HG03060 (cell line): Measurements from ENCODE around the gene TRIM31.

Experiments used
- ATAC-seq: cut with Tn5 transposase; IDR thresholded peaks from one replicate; pipeline ENCODE4 v1.9.1; 2021; ENCODE audit warnings: low read depth, moderate number of reproducible peaks; ENCODE audit not compliant: unreplicated experiment

TRIM31 gene

DNA sequence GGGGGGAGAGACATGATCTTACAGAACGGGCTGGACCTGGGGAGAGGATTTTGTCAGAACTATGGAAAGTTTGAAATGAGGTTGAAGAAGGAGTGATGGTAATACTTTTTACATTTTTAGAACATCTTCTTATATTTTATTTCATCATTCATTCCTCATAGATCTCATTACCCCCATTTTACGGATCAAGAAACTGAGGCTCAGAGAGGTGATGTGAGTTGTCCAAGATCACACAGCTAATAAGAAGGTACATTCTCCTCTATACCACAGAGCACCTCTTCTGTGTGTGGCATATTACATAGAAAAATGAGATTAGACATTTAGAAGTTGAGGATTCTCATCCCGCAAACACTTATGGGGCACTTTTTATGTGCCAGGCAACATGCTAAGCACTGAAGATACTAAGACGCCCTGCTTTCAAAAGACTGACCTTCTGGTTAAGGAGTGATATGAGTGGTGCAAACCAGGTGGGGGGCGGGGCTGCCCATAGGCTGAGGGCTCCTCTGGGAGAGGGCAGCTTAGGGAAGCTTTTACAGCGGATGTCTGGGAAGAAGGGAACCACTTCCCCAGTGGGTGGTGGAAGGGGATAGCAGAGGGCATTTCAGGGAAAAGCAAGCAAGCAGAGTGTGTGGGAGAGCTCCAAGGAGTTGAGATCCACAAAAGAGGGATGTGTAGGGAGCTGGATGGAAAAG lies 19.9 kb downstream of the TRIM31 start:
- no peak for ATAC-seq

DNA sequence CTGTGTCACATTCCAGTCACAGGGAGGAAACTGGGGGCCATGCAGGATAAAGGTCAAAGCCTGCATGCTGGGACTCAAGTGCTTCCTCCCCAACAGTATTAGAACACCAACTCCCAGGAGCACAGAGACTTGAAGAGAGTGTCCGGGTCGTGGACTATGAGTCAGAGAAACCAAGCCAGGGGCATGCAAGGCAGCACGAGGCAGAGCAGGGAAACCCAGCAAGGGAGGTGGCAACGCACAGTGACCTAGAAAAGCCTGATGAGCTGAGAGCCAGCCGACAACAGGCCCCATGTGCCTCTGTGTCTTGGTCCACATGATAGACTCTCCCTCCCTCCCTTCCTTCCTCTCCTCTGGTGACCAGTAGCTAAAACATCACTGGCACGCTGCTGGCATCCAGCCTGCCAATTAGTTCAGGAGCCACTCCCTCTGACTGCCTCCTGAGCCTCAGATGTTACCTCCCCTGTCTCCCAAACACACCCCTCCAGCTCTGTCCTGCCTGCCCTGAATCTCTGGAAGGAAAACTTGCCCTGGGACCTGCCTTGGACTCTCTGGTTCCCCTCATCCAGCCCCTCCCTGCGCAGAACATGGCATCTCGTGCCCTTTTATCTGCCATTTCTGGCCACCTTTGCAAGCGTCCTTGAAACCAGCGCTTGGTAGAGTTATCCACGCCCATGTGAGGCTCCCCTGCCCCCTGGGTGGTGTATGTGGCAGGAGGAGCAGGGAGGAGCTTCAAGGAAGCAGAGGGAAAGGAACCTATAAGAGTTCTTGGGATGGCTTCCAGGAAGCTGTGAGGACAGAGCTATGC lies 21.1 kb downstream of the TRIM31 start:
- ATAC-seq = no peak

DNA sequence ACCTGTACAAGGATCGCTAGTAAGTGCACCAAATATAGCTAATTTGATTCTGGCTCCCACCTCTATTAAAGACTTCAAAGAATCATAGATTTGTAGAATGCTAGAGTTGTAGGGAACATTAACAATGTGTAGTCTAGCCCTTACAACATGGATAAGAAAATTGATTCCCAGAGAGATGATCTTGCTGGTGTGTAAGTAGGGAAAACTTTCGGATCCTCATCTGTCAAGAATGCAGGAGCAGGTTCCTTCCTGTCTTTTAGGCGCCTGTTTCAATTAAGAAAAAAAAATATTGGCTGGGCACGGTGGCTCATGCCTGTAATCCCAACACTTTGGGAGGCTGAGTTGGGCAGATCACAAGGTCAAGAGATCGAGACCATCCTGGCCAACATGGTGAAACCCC lies 25.0 kb downstream of the TRIM31 start:
- no peak for ATAC-seq

DNA sequence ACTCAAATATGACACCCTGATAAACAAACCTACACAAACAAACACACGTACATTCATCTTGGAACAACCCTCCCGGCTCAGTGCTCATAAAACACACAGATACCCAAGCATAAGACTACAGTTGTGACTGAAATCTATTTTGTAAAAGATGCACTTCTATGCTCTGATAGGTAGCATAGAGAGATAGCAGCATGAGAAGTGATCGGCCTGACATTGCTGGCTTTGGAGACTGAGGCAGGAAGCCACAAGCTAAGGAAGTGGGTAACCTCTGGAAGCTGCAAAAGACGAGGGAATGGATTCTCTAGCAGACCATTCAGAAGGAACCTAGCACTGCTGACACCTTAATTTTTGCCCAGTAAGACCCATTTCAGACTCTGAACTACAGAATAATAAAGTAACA lies 35.7 kb downstream of the TRIM31 start:
- ATAC-seq = no peak

DNA sequence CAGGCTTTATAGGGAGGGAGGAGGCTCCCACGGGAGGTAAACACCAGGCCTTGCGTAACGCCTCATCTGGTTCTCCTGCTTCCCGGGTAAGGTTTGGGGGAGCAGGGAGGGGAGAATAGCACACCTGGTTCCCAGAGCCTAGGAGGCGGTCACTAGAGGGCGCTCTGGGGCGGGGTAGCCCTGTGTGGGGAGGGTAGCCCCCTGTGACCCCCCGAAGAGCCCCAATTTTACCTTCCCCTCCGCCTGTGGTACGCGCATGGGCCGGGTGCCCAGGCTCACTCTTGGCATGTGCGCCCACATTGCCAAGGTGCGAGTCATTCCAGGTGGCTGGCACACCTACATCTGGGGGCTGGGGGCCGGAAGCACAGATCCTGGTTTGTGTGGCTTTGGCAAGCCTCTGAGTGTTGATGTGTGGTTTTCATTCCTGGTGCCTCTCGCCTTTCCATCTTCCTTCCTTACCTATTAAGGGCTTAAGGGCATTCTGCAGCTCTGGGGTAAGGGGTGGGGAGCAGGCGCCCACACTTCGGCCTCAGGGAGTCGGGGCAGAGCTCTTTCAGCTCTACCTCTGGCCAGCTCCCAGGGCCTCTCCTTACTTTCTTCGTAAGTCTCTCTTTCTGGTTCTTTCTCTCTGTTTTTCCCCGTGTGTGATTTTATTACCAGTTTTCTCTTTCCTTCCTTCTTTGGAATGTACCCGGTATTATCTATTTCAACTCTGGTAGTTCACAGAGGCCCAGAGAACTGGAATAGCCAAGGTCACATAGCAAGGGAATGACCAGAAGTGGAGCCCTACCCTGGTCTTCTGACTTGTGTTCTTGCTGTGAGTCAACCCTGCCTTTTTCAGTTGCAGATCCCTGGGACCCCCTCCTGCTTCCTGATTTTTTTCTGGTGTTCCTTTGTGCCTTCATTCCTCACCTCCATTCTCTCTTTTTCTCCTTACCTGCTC lies 36.8 kb downstream of the TRIM31 start:
- no peak for ATAC-seq

DNA sequence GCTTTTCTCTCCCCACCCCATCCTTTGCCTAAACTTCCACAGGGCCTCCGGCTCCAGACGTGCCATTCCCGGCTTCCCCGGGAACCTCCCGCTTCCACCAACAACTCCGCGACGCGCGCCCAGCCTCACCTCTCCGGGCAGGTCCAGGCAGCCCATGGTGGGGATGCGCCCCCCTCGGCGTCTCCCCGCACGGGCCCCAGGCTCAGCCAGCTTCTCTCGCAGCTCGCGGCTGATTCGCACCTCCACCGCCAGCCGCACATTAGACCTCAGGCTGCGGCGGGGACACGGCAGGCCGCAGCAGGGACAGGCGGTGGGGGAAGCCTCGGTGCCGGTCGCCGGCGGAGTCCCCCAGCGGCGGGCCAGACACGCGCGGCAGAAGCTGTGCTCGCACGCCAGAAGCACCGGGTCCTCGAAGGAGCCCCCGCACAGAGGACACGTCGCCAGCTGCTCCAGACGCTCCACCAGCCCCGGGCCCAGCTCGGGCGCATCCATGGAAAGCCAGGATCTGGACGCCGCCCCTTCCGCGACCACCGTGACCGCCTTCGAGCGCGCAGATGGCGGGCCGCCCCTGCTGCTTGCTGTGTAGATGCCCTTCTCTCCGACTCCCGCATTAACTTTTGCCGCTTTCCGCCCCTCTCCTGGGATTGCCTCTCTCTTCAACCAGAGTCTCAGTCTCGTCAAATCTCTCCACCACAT lies 37.6 kb downstream of the TRIM31 start, which contains the start of gene RNF39:
TSS of gene RNF39 (minus strand) at position 676 of the 696 bp plus-strand sequence. CDS start at position 492, 184 bp downstream.
- ATAC-seq = no peak

DNA sequence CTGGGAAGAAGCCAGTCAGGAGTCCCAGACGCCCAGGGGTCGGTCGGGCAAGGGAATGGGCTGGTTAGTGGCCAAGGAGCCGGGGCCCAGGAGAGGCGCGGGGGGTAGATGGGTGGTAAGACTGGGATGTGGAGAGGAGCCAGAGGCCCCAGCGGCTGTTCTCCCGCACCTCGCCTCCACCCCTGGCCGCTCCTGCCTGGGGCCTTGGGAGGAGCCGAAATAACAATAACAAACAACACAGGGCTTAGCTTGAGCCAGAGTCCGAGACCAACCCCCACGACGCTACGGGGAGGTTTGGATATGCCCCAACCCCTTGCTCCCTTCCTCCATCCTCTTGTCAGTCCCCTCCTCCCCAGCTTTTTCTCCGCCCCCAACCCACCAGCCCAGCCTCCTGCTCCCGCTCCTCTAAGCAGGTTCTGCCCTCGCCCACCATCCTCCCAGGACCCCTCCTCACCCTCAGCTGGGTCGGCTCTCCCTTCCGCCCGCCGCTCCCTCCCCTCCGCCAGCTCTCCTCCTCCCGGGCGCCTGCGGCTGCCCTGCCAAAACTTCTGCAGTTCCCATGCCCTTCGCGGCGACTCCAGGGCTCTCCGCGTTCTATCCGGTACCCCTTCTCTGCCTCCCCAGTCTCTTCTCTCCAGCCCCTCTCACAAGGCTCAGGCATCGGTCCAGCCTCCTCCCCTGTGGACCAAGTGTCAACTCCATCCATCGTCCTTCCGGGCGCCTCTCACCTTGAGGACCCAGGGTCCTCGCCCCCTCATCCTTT lies 38.4 kb downstream of the TRIM31 start:
- ATAC-seq = no peak

DNA sequence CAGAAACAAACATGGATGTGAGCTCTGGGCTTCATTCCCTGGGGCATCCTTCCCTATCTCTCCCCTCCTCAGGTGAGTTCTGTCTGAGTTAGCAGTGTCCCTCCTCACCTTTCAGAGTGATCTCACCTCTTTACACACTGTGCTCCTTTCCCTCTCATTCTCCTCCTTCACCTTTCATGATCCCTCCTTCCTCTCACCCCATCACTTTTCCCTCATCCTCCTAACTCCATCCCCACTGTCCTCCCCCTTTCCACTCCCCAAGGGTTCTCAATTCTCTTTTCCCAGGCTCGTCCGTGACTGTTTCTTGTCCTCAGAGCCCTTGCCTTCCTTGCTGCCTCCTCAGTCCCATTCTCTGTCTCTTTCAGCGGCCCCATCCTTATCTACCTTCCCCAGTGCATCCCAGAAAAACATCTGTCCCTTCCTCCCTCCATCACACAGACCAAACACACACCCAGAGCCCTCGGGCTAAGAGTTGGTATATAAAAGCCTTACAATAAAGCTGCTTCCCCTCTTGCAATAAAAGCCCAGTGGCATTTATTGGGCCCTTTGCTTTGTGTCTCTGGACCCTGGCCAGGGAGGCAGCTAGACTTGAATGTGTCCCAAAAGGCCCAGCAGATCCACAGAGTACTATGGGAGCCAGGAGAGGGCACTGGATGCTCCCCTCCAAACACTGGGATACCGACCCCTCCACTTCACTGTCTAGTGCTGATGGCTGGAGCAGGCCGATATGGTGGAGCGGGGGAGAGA lies 39.2 kb downstream of the TRIM31 start:
- ATAC-seq = no peak

DNA sequence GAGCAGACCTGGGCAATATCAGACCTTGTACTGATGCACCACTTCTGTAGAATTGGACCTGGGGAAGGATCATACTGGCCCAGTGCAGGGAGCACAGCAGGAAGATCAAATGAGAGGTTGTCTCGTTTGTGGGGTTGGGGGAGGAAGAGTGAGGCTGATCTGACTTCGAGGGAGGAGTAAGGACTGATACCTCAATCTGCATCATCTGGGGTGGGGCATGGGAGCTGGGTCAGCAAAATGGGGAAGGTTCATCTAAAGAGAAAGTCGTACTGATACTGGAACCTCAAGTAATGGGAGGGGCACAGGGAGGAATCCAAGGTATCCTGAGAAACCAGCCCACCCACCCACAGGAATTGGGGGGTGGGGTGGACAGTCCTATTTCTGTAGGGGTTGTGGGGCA lies 41.0 kb downstream of the TRIM31 start:
- no peak for ATAC-seq

DNA sequence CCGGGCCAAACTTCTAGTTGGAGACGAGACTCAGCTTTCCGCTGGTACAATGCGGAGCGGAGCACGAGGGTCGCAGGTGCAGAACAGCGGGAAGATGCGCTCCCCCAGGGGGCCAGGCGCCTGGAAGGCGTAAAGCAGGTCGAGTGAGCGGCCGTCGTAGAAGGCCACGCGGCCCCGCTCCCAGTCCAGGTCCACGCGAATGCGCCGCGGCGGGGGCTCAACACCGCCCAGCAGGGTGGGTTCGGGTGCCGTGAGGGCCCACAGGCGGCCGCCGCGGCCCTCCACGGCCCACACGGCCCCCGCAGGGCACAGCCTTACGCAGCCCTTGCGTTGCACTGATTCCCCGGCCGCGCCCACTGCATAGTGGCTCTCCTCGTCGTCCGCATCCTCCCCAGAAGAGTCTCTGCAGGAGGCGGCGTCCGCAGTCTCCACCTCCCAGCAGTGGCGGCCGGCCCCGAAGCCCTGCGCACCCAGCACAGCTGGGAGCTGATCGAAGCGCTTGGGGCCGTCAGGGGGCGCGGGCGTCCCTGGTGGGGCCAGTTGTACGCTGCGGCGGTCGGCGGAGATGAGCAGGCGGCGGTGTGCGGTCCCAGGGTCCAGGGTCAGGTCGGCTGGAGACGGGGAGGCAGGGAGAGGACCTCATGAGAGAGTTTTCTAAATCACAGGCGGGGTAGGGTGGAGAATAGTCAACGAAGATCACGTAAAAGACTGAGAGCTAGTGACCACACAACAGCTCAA lies 41.6 kb downstream of the TRIM31 start:
- no peak for ATAC-seq

DNA sequence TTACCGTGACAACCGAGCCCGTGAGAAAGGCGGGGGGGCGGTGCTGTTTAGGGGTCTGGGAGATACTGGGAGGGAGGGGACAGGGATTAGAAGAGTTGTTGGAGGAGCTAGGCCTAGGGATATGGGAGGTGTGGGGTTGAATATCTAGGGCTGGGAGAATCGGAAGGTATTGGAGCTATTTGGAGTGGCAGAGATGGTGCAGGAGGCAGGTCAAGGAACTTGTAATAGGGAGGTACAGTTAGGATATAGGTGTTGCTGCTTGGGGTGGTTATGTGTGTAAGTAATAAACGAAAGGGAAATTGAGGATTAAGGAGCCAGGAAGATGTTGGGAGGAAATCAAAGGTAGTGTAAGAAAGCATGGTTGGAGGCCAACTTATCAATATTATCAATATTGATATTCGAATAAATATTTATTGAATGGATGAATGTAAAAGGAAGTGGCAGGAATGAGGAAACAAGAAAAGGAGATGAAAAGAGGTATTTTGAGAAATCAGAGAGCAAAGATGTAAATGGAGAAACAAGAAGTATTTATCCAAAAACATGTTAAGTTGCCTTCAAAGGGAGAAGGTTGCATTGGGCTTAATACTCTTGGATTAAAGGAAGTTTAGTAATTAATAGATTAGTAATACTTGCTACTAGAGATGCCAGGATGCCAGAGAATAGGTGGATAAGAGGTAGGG lies 45.3 kb downstream of the TRIM31 start:
- ATAC-seq = no peak

DNA sequence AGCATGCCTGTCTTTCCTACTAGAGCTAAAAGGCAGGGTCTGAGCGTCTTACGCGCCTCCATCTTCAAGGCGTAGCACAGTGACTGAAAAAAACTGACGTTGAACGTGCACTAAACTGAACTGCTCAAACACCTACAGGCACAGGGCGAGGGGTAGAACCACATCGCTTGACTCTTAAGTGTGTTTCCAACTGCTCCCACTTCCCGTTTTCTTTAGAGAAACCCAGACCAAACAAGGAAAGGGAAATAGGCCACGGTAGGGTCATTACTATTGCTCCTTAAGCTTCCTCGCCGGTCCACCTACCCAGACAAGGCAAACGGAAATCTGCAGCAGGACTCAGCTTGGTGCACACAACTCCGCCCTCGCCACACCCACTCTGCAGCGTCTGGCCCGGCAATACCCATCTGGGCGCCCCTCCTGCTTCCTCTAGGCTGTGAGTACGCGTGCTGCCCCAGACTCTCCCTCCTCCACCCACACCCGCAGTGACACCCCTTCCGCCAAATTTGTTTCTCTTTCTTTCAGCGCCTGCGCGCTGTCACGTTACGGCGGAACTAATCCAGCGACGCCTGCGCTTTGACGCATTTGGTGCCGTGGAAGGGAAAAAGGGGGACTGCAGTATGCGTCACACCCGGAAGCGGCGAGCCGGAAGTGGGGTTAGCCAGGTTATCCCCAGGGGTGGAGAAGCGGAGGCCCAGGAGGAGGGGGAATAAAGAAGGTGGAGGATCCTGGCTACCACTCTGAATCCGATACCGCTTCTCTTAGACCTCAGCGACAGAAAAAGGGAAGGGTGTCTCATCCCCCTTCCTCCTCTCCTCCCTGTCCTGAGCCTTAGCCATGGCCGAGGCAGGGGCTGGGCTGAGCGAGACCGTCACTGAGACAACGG lies 46.1 kb downstream of the TRIM31 start, which contains the start of gene PPP1R11:
TSS of gene PPP1R11 (plus strand) at position 622 of the 883 bp plus-strand sequence. CDS start at position 835, 213 bp downstream.
- ATAC-seq = peak; percentile 90

DNA sequence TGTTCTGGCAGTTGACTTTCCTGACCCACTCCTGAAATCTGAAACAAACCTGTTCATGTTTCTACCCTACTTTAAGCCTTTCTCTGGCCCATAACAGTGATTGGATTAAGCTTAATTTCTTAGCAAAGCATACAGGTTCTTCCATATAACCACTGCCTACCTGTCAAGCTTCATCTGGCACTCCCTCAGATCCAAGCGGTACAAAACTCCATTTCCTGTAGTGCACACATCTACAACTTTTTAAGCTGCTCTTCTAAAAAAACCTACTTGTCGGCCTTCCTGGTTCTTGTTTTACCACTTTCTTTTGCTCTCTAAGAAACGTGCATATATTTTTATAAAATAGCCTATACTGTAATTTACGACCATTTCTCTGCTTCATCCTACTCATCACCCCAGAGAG lies 46.8 kb downstream of the TRIM31 start:
- no peak for ATAC-seq

DNA sequence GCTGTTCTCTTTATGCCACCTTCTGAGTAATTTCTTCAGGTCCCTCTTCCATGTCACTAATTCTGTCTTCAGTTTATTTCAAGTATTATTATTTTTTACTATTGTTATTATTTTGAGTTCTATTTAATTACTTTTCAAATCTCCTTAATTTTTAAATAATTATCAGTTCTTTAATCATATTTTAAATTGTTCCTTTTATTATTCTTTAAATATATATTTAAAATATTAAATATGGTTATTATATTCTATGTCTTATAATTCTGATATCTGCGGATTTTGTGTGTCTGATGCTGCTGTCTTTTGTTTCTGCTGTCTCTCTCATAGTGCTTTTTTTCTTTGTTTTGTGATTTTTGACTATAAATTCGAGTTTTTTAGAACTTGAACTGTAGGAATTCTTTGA lies 49.6 kb downstream of the TRIM31 start:
- ATAC-seq = no peak

DNA sequence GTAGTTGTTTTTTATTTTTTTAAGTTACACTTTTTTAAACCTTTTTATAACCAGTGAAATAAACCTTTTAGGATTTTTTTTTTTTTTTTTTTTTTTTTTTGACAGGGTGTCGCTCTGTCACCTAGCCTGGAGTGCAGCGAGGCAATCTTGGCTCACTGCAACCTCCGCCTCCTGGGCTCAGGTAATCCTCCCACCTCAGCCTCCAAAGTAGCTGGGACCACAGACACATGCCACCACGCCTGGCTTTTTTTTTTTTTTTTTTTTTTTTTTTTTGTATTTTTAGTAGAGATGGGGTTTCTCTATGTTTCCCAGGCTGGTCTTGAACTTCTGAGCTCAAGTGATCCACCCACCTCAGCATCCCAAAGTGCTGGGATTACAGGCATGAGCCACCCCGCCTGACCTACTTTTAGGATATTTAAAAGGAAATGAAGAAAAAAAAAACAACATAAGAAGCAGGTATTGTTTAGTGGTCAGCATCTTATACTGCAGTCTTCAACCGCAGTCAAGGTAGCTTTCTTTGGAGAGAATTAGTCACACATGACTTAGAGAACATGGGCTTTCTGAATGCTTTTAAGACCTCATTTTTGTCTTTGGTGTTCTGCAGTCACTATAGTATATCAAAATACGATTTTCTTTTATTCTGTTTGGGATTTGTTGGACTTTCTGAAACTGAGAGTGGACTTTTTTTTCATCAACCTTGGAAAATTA lies 50.3 kb downstream of the TRIM31 start:
- no peak for ATAC-seq
